Heart right ventricle (tissue), 16 donors: ENCODE data around the gene A4GALT. TPM values are rescaled to one million over a fixed set of nuclear protein-coding genes. Genes with fewer than 3 reads are reported as not detected.

Source experiments
- ATAC-seq, 8 donors: fragments of 200-7000 bp; cut with Tn5 transposase; one replicate each; pipeline ENCODE4 v1.9.1; 2020; ENCODE audit warnings: mild to moderate bottlenecking in 8 of 8, moderate library complexity in 8 of 8, moderate number of reproducible peaks in 1 of 8
- DNase-seq, 2 donors: peaks; one replicate each; pipeline ENCODE4 v3.0.0-alpha.2; 2020
- H3K27ac ChIP-seq, 10 donors: fragments of 200-600 bp; sonication (generic) in 2 of 10; one replicate each; pipeline versions ENCODE4 v1.5.0 to v1.8.0; 2020 to 2022; ENCODE audit warnings: mild to moderate bottlenecking in 3 of 10
- H3K27me3 ChIP-seq, 7 donors: fragments of 200-600 bp; one replicate each; pipeline ENCODE4 v1.8.0; 2021 to 2022; ENCODE audit warnings: mild to moderate bottlenecking in 2 of 7
- H3K36me3 ChIP-seq, 9 donors: fragments of 200-600 bp; sonication (generic) in 1 of 9; one replicate each; pipeline versions ENCODE4 v1.5.0 to v1.8.0; 2020 to 2022; ENCODE audit warnings: mild to moderate bottlenecking in 2 of 9
- H3K4me1 ChIP-seq, 9 donors: fragments of 200-600 bp; sonication (generic) in 1 of 9; one replicate each; pipeline versions ENCODE4 v1.5.0 to v1.8.0; 2020 to 2022; ENCODE audit warnings: mild to moderate bottlenecking in 4 of 9
- H3K4me3 ChIP-seq, 10 donors: fragments of 200-600 bp; sonication (generic) in 2 of 10; one replicate each; pipeline versions ENCODE4 v1.5.0 to v1.8.0; 2020 to 2022; ENCODE audit warnings: mild to moderate bottlenecking in 7 of 10, moderate library complexity in 2 of 10
- H3K9me3 ChIP-seq, 11 donors: fragments of 200-600 bp in 10 of 11; sonication (generic) in 2 of 11; one replicate each; pipeline versions ENCODE4 v1.5.0 to v1.8.0; 2013 to 2022; ENCODE audit warnings: mild to moderate bottlenecking in 2 of 11, control low read depth in 1 of 11, moderate library complexity in 1 of 11
- CTCF ChIP-seq, 9 donors: fragments of 200-600 bp; sonication (generic) in 2 of 9; IDR thresholded peaks; one replicate each; pipeline versions ENCODE4 v1.5.0 to v1.8.0; 2021 to 2022; ENCODE audit warnings: antibody characterized with exemption in 9 of 9, mild to moderate bottlenecking in 5 of 9, moderate library complexity in 1 of 9
- WGBS, 2 donors: extraction: QIAGEN DNeasy Blood & Tissue Kit; methylation state at CpG; one replicate each; pipeline ENCODE4 v1.1.7; 2013; ENCODE audit warnings: inconsistent platforms in 1 of 2; 5-methylcytosine and 5-hydroxymethylcytosine counted together
- intact Hi-C, 10 donors: fragments of 100-400 bp; cut with DNase I; formaldehyde crosslinking; loops; one replicate each; pipeline versions ENCODE4 v1.11.1 to v1.14.2; 2022
- polyA plus RNA-seq, 2 donors: library from polyadenylated mRNA; stranded (reverse); fragments of 200-250 nt; gene quantifications; one replicate each; pipeline ENCODE4 v1.2.3, GENCODE V29; 2013
- total RNA-seq, 10 donors: library from RNA; stranded (reverse); fragmentation: NEBNext Ultra II Directional in 3 of 10; extraction: Animal tissue kit (Norgen Biotek cat#: 25700) in 3 of 10; gene quantifications; one replicate each; pipeline versions ENCODE4 v1.2.1 to v1.2.4, GENCODE V29; 2021 to 2023
- donor health status: Arrhythmogenic right ventricular cardiomyopathy.
- donor health status: ischemic (EF 13 %, LVEDD 7.1; RV severe dilation, severe dysfunction).
- donor health status: healthy with polysubstance abuse.
- donor health status: DM: no; HTN: yes; CAD: no.
- donor health status: DM: no; HTN: no; CAD: no.
- donor health status: ischemic (EF 25% LVEDD 6.9; RV normal size, moderate dysfunction).
- donor health status: ischemic (EF 25% LVEDD 5.7; RV mildly dilated, moderate dysfunction).
- donor health status: healthy.
- donor health status: DM: yes; HTN: yes; CAD: no.
- donor health status: Ischemic cardiomyopathy.
- donor health status: ischemic (EF 35%, LVEDD 5.7; RV mildly dilated, moderate dysfunction).
- donor health status: nonischemic (EF 11% LVEDD 7.7; RV severe dilation, severe dysfunction).
- donor health status: DM: yes; HTN: yes; CAD: no.
- donor health status: PGD.
- donor health status: ischemic (EF 29% LVEDD 5.4; RV normal size, mild dysfunction).
- donor health status: nonischemic (EF 23%, LVEDD 6.1; RV moderate dilation, normal function).

Gene A4GALT
- total and polyA plus RNA-seq, 12 donors, result 61.4 to 167 (median 87.1) TPM

- Histone ChIP-seq H3K9me3 (no peaks in the 10 kb centered on the region), H3K36me3 (peaks cover 0 to 4% (median 0%) of the 10 kb centered on the region in 9 donors), H3K27me3 (no peaks in the 10 kb centered on the region), H3K4me3 (no peak overlapping the region), H3K27ac (no peak overlapping the region), H3K4me1 (peaks cover 20 to 31% (median 29%) of the 10 kb centered on the region in 9 donors)
- DNase-seq (no peak), ATAC-seq (no peak)
- WGBS, 2 donors, result 80 to 84% methylated on average over 7 of the region's 7 CpGs
- intact Hi-C loops, result loop anchor here in 1 of 10 donors (10.0 kb wide), 1 partner anchor 154 kb away; no protein-coding TSS in a partner anchor
- no peak for TF ChIP-seq CTCF (IDR thresholded peaks at IDR 0.05)
Measured at GRCh38 chr22:42651134-42651533, 69.5 kb downstream of the A4GALT start.

- intact Hi-C loops, result loop anchor here in 2 of 10 donors (10.0 kb wide), 2 partner anchors 155 to 445 kb away; no protein-coding TSS in a partner anchor
- H3K27me3 ChIP-seq, result no peaks in the 10 kb centered on the region
- WGBS, 2 donors, result 10 to 17% methylated on average over 51 to 77 of the region's 81 CpGs
- peaks cover 31 to 48% (median 45%) of the 10 kb centered on the region in 9 donors for H3K4me1 ChIP-seq
- H3K27ac ChIP-seq, result peak within 1 kb of the TSS; percentile 94 to 99 (median 96)
- no peaks in the 10 kb centered on the region for H3K9me3 ChIP-seq
- H3K4me3 ChIP-seq, result peak within 1 kb of the TSS; percentile 81 to 99 (median 92)
- DNase-seq (peak; percentile 87 to 88), ATAC-seq (peak; percentile 58 to 79 (median 70))
- peaks cover 0 to 4% (median 0%) of the 10 kb centered on the region in 9 donors for H3K36me3 ChIP-seq
- TF ChIP-seq CTCF (IDR thresholded peaks at IDR 0.05), result peak in 2 of 9 donors; percentile 28 to 42
Measured at GRCh38 chr22:42649246-42650099, 71.2 kb downstream of the A4GALT start, which contains the start of gene CYB5R3. Gene CYB5R3, minus strand, starts transcription at chr22:42649392. Its CDS starts 77 bp downstream, at chr22:42649315.

- H3K4me3 ChIP-seq, result peak overlapping the region; percentile 81 to 99 (median 92)
- no peak for TF ChIP-seq CTCF (IDR thresholded peaks at IDR 0.05)
- ATAC-seq, result peak in 6 of 8 donors; percentile 7 to 53 (median 30)
- H3K27me3 ChIP-seq, result no peaks in the 10 kb centered on the region
- peak overlapping the region; percentile 94 to 99 (median 96) for H3K27ac ChIP-seq
- DNase-seq, result peak; percentile 61 to 72
- no peaks in the 10 kb centered on the region for H3K9me3 ChIP-seq
- peaks cover 0 to 4% (median 0%) of the 10 kb centered on the region in 9 donors for H3K36me3 ChIP-seq
- intact Hi-C loops, result loop anchor here in 1 of 10 donors (10.0 kb wide), 1 partner anchor 446 kb away; no protein-coding TSS in a partner anchor
- H3K4me1 ChIP-seq, result peaks cover 39 to 57% (median 54%) of the 10 kb centered on the region in 9 donors
- WGBS, 2 donors, result 2% methylated on average over 40 to 49 of the region's 49 CpGs
Measured at GRCh38 chr22:42648368-42649245, 72.1 kb downstream of the A4GALT start.

- Histone ChIP-seq H3K27me3 (no peaks in the 10 kb centered on the region), H3K4me3 (peak overlapping the region in 9 of 10 donors; percentile 81 to 99 (median 92)), H3K4me1 (peaks cover 44 to 63% (median 60%) of the 10 kb centered on the region in 9 donors), H3K9me3 (no peaks in the 10 kb centered on the region), H3K27ac (peak overlapping the region; percentile 94 to 99 (median 96)), H3K36me3 (peaks cover 0 to 4% (median 0%) of the 10 kb centered on the region in 9 donors)
- ATAC-seq, result no peak
- intact Hi-C loops, result loop anchor here in 1 of 10 donors (10.0 kb wide), 1 partner anchor 447 kb away; no protein-coding TSS in a partner anchor
- DNase-seq, result no peak
- TF ChIP-seq CTCF (IDR thresholded peaks at IDR 0.05), result no peak
- 77 to 81% methylated on average over 4 of the region's 4 CpGs for WGBS, 2 donors
Measured at GRCh38 chr22:42648017-42648367, 72.7 kb downstream of the A4GALT start.
